Stomach (tissue), 4 donors: ENCODE measurements around the gene TFF3.

Experiments used
- POLR2A ChIP-seq, 4 donors: fragments of 450-650 bp; IDR thresholded peaks; one replicate each; pipeline ENCODE4 v1.6.1; 2016; ENCODE audit warnings: antibody characterized with exemption in 4 of 4, control low read depth in 2 of 4, mild to moderate bottlenecking in 1 of 4, moderate library complexity in 1 of 4
- TF ChIP-seq, protein P1 (sequence below), 7 experiments: fragments of 450-650 bp in 4 of 7; fragments of 200-600 bp in 3 of 7; sonication (generic) in 3 of 7; IDR thresholded peaks; one replicate each; pipeline ENCODE4 v1.5.1; 2016 to 2019; ENCODE audit warnings: antibody characterized with exemption in 7 of 7, control low read depth in 2 of 7, mild to moderate bottlenecking in 1 of 7

DNA sequence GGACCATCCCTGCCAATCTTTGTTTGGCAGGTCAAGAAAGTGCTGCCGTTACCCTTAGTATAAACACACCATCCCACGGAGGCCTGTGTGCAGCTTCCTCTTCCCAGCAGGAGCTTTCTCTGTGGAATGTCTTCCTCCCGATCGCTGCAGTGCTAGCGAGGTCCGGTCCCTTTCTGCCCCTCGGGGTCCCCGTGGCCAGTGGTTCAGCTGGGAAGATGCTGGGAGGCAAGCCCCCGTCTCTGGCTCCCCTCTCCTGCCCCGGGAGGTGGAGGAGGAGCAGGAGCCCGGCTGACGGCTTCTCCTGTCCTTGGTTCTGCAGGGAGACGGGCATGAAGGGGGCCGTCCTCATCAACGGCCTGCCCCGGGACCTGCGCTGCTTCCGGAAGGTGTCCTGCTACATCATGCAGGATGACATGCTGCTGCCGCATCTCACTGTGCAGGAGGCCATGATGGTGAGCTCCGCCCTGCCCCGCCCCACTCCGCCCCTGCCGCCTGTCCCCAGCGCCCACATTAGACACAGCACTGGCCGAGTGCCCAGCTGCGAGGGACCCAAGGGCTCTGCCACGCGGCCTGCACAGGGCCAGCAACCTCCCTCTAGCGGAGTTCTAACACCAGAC lies 42.1 kb downstream of the TFF3 start:
- no peak for TF ChIP-seq POLR2A (IDR thresholded peaks at IDR 0.05)
- TF ChIP-seq, protein P1, sequence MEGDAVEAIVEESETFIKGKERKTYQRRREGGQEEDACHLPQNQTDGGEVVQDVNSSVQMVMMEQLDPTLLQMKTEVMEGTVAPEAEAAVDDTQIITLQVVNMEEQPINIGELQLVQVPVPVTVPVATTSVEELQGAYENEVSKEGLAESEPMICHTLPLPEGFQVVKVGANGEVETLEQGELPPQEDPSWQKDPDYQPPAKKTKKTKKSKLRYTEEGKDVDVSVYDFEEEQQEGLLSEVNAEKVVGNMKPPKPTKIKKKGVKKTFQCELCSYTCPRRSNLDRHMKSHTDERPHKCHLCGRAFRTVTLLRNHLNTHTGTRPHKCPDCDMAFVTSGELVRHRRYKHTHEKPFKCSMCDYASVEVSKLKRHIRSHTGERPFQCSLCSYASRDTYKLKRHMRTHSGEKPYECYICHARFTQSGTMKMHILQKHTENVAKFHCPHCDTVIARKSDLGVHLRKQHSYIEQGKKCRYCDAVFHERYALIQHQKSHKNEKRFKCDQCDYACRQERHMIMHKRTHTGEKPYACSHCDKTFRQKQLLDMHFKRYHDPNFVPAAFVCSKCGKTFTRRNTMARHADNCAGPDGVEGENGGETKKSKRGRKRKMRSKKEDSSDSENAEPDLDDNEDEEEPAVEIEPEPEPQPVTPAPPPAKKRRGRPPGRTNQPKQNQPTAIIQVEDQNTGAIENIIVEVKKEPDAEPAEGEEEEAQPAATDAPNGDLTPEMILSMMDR (IDR thresholded peaks at IDR 0.05), result no peak
